ENCODE measurements around the gene COL27A1. TPM values are rescaled to one million over a fixed set of nuclear protein-coding genes. Genes with fewer than 3 reads are reported as not detected.

Gene COL27A1
- total and polyA plus RNA-seq, 2 experiments from 2014 or later, result 10.5 to 18.0 TPM

- ATAC-seq (no peak), DNase-seq (ENCODE audit: low spot score) (no peak)
- Histone ChIP-seq H3K79me2 (replicated peaks; ENCODE audit: insufficient read depth) (no peaks in the 10 kb centered on the region), H3K4me3 (no peak overlapping the region), H3K36me3 (ENCODE audit: insufficient read depth) (no peaks in the 10 kb centered on the region), H3K27ac (ENCODE audit: low read depth) (no peak overlapping the region), H4K20me1 (replicated peaks; ENCODE audit: insufficient read depth) (no peaks in the 10 kb centered on the region), H3F3A (replicated peaks; ENCODE audit: low read depth) (no peaks in the 10 kb centered on the region), H3K4me2 (no peak overlapping the region), H3K9me2 (ENCODE audit: insufficient read depth) (no peaks in the 10 kb centered on the region), H3K4me1 (ENCODE audit: insufficient read depth) (no peaks in the 10 kb centered on the region; the same call in 1 of the 2 replicates), H2AFZ (no peak overlapping the region), H3K27me3 (ENCODE audit: insufficient read depth) (0 out of 2 replicates have a peak, but pooled peaks cover 6% of the 10 kb centered on the region)
- Mint-ChIP-seq H3K4me3 (no peak overlapping the region), H3K4me1 (peaks cover 11% of the 10 kb centered on the region), H3K27me3 (ENCODE audit: insufficient read depth, low read depth, poor library complexity) (peaks cover 10% of the 10 kb centered on the region), H3K27ac (no peak overlapping the region), H3K36me3 (ENCODE audit: low read depth) (no peaks in the 10 kb centered on the region; the same call in 2 of the 3 replicates), H3K9me3 (no peaks in the 10 kb centered on the region)
- no peak for TF ChIP-seq ETS1 (IDR thresholded peaks at IDR 0.05)
- no peak for TF ChIP-seq NANOG (IDR thresholded peaks at IDR 0.05; ENCODE audit: borderline replicate concordance)
- no peak for TF ChIP-seq EZH2 (IDR thresholded peaks at IDR 0.05; ENCODE audit: low read depth, unreplicated experiment)
- TF ChIP-seq EZH2phosphoT487 (IDR thresholded peaks at IDR 0.05; ENCODE audit: unreplicated experiment), result no peak
- TF ChIP-seq ZNF114 (CRISPR knock-in tag; IDR thresholded peaks at IDR 0.05), result no peak
- TF ChIP-seq JUNB (IDR thresholded peaks at IDR 0.05; ENCODE audit: unreplicated experiment), result no peak
- TF ChIP-seq ZNF462 (CRISPR knock-in tag; IDR thresholded peaks at IDR 0.05), result no peak
- TF ChIP-seq CREB1 (CRISPR knock-in tag; IDR thresholded peaks at IDR 0.05; ENCODE audit: low read depth), result no peak
- no peak for TF ChIP-seq ZNF331 (CRISPR knock-in tag; IDR thresholded peaks at IDR 0.05; ENCODE audit: low read depth)
- no peak for TF ChIP-seq POLR2AphosphoS5 (IDR thresholded peaks at IDR 0.05; ENCODE audit: low read depth)
- TF ChIP-seq STAT1 (IDR thresholded peaks at IDR 0.05; ENCODE audit: unreplicated experiment), result no peak
- TF ChIP-seq REST (IDR thresholded peaks at IDR 0.05; ENCODE audit: unreplicated experiment), result no peak
Observed at GRCh38 chr9:114112325-114112724, 43.0 kb upstream of the COL27A1 start.

Measured in GM23338 (cell line).